ENCODE data around the gene ATP8A2.
A peak's percentile ranks its signal among the peaks of the same experiment; 100 is the strongest.

Gene ATP8A2

DNA sequence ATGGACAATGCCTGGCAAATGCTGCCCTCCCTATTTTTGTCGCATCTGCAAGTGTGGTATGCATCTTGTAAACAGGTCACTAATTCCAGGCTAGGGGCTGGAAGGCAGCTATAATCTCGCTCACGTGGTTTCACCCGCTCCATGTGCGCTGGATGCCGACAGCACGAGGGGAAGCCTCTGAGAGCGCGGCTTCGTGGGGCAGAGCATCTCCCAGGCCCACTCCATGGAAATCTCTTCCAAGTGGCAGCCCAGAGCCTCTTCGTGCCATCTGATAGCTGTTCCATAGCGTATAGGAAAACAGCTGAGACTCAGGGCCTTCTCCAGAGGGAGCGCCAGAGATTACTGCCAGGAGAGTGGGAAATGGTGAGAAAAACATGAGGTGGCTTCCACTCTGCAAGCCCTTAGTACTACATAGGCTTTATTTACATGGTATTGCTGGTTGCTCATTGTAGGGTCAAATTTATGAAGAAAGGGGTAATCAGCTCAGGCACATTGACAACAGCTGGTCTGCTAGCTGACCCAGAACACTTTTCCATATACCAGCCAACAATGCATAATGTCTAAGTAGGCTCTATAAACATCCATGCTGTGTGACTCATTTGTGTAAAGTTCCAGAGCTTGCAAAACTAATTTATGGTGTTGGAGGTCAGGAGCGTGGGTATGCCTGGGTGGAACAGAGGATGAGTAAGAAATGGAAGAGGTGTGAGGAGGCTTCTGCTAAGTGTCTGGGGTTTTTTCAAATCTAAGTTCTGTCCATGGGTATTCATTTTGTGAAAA is 514.9 kb downstream of the ATP8A2 start:
- peak; percentile 67 for DNase-seq (ENCODE audit: low read depth)

DNA sequence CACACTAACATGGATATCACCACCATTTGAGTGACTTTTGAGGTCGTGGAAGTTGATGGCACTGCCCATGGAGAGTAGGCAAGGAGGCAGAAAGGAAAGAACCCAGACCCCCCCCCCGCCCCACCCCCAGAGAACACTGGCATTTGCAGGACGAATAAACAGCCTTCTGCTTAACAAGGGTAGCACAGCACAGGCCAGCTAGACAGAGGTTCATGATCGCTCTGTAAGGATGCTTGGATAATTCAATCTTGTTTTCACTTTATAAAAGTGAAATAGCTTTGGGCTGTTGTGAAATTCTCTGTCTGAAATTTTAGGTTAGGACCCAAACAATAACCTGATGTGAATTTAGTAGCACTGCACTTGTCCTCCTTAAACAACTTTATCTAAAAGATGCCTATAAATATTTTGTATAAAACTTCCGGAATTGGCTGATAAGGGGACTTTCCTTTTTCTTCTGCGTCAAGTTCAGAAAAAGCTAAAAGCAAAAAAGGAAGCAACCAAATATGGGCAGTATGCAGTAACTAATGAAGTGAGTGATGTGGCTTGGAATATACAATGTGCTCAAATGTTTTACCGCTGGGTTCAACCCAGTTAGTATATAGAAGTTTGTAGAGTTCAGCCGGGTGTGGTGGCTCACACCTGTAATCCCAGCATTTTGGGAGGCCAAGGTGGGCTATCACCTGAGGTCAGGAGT is 516.3 kb downstream of the ATP8A2 start:
- no peak for DNase-seq (ENCODE audit: low read depth)

DNA sequence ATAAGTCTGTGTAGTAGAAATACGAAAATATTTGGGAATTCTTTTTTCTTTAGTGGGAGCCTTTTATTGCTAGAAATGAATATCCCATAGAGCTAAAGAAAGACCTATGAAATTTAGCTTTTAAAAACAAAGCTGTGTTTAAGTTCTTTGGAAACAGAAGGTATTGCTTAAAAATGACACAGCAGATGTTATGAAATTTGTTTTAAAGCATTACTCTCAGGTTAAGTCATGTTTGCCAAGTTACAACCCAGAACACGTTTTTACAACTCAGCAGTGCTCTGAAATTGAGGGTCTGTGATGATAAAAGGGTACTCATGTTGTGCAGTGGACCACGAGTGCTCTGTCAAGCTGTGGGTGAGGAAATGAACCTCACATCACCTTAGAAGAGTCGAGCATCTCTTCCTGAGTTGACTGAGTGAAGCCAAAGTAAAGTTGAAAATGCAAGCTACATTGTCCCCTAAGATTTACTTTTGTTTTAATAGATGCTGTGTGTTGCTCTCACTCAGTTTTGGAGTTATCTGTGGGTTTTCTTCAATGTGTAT is 519.0 kb downstream of the ATP8A2 start:
- DNase-seq (ENCODE audit: low read depth): no peak

DNA sequence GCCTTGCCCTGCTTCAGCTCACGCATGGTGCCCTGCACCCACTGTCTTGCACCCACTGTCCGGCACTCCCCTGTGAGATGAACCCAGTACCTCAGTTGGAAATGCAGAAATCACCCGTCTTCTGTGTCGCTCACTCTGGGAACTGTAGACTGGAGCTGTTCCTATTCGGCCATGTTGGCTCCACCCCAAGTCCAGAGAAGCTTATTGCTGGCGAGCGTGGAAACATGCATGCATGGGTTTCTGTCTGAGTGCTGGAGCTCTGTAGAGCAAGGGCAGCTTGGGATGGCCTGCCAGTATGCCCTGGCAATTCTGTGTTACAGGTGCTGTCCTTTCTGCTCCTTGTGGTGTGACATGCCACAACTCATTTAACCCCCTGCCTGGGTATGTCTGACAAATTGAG is 527.2 kb downstream of the ATP8A2 start:
- DNase-seq (ENCODE audit: low read depth): no peak

DNA sequence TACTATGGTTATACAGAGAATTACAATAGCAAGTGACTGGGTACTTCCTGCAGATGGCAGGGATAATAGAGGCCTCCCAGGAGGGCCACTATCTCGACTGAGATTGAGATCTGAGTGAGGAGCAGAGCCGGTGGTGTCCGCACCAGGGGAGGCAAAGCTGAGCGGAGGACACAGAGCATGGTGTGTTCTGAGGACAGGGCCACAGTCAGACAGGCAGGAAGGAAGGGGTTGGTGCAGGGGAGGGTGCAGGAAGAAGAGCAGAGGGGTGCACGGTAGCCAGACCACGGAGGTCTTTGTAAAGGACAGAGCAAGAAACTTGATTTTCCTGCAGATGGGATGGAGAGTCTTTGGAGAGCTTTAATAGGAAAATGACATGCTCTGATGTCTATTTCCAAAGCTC is 527.7 kb downstream of the ATP8A2 start:
- DNase-seq (ENCODE audit: low read depth): no peak

DNA sequence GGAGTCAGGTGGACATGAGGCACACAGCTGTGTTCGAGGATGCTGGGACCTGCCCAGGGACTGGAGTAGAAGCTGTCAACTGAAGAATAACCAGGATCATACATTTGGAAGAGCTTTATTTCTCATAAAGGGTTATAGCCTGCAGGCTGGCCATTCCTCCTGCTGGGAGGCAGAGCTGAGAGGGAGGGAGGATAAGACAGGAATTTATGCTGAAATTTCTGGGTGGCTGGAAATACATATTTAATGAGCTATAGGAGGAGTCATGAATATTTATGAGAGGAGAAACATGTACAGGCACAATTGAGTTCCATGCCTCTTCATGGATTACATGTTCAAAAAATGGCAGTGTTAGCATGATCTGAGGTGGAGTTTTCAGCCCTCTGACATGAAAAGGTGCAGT is 528.2 kb downstream of the ATP8A2 start:
- DNase-seq (ENCODE audit: low read depth): no peak

DNA sequence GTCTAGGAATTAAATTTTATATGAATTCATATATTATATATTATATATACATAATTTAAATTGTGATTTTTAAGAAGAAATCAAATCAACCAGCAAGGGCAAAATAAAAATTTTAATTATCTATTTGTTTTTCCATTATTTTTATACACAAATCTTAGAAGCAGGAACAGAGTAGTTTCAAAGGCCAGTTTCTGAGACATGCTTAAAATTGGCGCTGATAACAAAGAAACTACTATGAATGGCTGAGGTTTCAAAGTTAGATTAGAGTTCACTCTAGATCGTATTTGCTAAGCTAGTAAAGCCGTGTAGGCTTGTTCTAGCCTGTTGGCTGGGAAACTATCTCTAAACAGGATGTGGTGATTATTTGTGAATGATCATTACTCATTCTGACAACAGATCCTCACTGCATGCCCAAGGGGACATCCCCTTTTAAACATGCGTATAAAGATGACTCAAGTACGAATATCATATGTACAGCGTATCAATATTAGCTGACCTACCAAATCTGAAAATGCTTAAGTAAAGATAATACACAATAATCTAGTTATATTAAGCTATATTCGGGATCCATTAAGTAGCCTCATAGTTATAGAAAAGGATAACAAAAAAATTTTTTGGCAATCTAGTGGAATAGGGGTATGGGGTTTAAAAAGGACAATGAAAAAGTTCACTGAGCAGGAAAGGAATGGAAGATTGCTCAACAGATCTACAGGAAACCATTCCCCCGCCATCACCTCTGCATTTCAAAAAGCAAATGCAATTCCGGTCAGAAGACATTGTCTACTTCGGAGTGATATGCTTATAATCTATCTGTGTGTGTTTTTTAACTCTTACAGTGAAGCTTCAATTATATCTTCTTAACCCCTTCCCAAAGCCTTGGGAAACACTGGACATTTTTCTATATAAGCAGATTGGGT is 529.9 kb downstream of the ATP8A2 start:
- DNase-seq (ENCODE audit: low read depth): peak; percentile 90

DNA sequence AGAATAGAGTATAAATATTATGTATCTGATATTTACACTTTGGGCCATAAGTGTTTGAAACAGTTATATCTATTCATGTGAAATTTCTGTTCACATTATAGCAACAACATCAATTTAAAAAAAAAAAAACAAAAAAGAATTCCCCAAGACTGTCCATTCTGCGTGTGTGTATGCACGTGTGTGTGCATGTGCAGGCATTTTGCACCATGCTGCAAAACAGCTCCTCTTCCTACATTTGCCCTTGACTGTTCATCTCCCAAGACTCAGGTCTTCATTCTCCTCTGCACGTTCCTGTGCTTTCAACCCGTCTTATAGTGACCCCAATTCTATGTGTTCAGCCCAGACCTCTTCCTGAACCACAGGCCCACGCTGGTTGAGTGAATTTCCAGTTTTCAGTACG is 530.7 kb downstream of the ATP8A2 start:
- DNase-seq (ENCODE audit: low read depth): no peak

DNA sequence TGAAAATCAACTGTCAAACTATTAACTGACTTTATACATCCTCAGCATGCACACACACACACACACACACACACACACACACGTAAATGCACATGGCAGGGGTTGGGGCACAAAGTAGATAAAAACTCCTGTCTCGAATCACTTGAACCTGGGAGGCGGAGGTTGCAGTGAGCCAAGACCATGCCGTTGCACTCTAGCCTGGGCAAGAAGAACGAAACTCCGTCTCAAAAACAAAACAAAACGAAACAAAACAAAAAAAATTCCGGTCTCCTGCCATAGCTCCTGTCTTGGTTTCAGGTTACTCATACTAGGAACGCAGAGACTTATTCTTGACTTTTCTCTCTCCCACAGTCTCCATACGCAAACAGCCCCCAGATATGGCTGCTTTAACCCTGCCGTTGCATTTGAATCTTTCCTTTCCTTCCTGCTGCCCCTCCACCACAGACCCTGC is 531.1 kb downstream of the ATP8A2 start:
- no peak for DNase-seq (ENCODE audit: low read depth)

DNA sequence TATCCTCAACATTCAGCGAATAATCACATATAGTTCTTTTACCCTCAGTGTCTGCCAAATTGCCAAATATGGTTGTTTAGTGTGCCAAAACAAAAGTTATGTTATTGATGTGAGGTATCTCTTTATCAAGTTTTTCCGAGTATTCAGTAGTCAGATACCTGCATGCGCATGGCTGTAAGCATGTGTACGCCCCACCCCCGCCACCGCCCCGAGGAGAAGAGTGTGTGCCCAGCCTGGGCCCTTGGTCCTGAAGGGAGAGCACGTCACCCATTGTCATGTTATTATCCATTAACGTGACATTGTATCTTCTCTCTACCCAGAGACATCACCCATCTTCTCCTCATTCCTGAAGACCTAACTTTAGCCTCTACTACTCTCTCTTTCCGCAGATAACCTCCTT is 533.1 kb downstream of the ATP8A2 start:
- no peak for DNase-seq (ENCODE audit: low read depth)

DNA sequence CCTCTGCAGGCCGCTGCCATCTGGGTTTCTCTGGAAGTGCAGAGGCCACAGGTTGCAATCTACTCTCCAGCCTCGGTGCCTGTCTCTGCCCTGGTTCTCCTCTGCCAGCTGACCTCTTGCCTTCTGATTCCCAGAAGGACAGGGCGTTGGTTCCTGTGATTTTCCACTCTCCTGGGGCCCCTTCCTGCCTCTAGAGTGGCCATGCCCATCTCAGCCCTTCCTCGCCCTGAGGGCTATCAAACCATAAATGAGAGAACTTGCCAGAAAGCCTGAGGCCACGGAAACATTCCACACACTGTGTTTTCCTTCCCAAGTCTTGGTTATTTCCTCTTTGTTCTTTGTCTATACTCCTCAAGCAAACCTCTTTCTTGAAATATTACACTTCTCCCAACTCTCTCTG is 533.8 kb downstream of the ATP8A2 start:
- DNase-seq (ENCODE audit: low read depth): peak; percentile 9

DNA sequence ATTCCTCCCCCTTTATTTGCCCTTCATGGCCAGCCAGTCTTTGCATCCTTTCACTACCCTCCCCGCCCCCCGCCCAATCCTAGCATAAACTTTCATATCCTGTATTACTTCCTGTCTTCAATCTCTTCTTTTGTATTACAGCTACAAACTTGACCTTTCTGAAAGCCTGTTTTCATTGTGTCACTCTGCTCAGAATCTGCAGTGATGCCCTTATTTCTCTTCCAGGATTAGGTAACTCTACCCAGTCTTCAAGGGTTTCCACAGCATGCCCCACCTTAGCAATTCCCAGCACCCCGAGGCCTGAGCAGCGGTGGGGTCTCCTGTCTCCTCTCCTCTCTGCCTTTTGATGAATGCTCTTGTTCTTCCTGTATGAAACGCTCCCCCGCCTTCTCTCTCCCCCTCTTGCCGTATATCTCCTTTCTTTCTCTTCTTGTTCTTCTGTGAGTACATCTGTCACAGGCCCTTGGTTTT is 534.5 kb downstream of the ATP8A2 start:
- DNase-seq (ENCODE audit: low read depth): no peak

DNA sequence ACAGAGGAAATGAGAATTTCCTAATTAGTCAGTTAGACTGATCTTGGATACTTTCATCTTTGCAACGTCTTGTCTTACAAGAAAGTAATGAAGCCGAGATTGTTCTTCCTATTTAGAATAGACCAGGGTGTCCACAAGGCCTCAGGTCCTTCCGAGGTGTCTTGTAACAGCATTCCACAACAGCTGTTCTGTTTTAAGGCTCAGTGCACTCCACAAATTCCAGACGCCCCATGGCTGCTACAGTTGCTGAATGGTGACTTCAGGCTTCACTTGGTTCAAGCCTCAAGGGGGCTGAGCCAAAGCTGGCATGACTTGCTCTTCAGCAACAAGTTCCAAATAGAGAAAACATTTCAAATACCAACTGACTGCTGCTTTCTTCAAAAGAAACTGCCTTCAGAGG is 536.6 kb downstream of the ATP8A2 start:
- DNase-seq (ENCODE audit: low read depth): no peak

DNA sequence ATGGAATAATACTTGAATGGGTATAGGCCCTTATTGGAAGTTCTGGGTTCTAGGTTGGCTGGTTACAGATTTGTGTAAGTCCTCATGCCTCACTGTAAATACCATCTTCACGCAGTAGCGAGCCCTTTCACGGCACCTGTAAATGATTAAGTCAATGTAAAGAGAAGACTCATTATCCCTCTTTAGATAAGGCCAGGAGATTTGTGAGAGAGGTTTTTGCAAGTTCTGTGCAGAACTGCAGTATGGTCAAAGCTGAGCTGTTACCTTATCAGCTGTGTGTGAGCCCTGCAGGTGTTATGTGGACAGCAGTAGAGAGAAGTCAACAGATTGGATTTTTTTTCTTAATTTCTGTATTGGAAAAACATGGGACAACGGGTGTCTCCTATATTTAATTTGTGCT is 538.5 kb downstream of the ATP8A2 start:
- DNase-seq (ENCODE audit: low read depth): no peak

DNA sequence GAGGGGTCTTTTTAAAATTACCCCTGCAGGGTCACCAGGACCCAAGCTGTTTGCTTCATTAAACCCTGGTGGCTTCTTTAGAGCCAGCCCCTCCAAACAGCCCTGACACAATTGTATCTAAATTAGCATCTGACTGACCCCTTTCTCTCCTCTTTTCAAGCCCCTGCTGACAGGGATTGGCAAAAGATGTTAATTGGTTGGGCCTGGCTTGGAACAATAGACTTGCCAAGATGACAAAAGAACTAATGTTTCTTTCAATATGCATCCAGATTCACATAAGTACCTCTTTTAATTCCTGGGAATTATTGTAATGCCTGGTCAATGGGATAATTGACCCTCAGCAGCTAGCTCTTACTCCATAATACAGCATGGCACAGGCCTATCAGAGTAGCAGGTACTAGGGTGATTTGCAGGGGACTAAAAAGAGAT is 539.2 kb downstream of the ATP8A2 start:
- no peak for DNase-seq (ENCODE audit: low read depth)

DNA sequence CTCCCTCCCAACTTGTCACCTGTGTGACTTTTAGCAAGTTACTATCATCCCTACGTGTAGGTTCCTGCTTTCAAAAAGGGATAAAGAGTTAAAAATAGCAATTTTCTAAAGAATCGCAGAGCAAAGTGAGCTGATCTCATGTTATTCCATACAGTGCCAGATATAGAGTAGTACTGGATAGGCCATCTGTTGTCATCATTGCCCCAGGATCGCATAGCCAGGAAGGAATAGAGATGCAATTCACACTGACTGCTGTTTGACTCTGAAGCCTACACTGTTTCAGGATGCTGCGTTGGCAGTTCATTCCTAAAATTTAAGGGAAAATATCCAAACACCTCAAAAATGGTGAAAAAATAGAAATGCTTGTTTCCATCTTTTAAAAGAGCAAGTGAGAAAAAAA is 541.2 kb downstream of the ATP8A2 start:
- no peak for DNase-seq (ENCODE audit: low read depth)

DNA sequence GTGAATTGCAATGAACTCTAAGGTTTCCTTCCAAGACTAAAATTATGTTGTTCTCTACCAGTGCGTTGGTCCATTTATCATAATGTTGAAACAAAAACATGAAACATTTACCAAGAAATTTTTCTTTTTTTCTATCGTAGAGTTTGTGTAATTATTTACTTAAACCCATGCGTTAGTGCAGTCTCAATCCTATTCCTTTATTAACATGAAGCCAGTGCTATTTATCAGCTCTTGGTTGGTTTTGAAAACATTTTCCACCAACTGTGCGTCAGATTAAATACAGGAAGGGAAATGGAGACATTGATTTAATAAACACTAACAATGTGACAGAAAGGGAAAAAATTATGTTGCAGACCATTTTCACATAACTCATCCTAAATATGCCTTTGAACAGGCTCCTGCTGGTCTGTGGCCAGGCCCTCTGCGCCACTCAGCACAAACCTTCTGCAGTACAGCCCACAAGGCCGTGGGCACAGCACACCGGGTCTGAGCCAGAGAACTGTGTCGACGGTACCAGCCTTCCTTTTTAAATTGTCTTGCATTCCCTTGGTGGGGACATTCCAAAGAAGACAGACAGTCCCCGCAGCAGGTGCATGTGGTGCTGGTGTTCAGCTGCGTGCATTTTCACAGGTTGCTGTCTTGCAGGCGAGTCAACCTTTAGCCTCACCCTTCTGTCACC is 544.2 kb downstream of the ATP8A2 start:
- DNase-seq (ENCODE audit: low read depth): no peak

DNA sequence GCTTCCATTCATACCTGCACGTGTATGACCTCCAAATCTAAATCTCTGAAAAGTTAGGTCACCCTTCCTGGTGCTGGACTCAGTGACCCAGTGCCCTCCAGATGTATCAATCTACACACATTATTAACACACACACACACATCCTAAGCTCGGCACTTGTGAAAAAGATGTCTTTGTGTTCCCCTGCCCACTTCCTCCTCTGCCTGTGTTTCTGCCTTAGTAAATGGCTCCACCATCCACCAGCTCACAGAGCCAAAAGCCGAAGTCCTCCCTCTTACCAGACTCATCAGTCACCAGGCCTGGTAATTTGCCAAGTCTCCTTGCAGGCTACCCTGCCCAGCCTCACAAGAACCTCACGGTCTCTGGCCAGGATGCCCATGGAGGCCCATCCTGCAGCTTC is 548.5 kb downstream of the ATP8A2 start:
- DNase-seq (ENCODE audit: low read depth): no peak

DNA sequence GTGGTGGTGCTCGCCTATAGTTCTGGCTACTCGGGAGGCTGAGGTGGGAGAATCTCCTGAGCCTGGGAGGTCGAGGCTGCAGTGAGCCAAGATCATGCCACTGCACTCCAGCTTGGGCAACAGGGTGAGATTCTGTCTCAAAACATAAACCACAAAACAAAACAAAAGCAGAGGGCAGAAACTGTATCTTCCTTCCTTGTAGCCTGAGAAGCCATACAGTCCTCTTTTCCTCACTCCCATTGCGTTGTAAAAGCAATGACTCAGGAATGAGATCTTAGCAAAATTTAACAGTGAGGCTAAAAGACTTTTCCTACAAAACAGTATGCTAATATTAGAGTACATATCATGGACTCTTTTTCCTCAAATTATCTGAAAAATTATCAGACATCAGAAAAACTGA is 549.2 kb downstream of the ATP8A2 start:
- no peak for DNase-seq (ENCODE audit: low read depth)

DNA sequence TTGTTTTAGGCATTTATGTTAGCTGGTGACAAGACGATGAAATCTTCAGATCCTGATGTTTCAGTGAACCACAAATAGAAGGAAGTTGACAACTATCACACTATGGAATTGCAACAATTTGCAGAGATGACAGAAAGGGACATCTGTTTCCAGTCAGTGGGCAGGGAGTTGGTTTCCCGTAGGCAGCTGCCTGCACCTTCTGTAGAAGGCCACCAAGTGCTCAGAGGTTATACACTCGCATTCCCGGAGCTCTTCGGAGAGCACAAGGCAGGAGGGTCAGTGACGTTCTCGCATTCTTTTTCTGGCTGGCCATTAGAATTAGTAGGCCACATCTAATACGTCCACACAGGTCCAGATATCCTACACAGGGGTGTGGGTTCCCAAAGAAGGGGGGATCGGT is 550.6 kb downstream of the ATP8A2 start:
- no peak for DNase-seq (ENCODE audit: low read depth)

DNA sequence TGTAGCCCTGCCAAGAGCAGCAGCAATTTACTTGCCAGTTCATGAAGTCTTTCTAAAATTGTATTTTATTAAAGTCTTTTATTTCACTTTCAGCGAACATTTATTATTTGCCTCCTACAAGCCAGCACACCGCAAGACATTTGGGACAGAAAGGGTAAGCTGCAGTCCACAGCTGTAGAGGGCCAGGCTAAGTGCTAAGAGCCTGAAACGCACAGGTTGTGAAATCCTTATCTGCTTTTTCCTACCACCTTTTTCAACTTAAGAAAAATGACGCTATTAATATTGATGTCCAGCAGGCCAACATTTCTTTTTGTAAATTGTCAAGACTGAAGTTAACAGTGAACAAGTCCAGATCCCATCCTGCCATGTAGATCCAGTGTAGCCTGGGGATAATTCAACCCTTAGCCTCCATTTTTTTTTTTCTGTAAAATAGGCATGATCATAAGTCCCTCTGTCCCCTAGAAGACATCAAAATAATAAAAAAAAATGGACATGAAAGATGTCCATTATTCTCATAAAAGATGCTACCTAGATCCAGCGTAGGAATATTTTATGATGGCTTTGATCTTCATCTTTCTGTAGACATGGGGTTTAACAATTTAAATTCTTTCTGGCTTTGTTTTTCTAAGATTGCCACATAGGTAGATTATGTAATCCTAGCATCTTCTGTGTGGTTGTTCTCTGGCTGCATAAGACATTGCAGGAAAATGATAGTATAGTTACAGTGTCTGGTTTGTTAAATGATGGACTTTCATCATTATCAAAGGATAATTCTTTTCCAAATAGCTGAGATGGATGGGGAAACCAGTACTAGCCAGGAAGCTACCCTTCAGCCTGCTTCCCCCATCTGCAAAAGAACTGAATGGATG is 551.7 kb downstream of the ATP8A2 start:
- no peak for DNase-seq (ENCODE audit: low read depth)
